Stimulated activated CD4-positive, alpha-beta T cell treated with anti-CD3 and anti-CD28 coated beads, TNF-alpha, amount 100 ng/mL, for 4 hours (primary cell): ENCODE data around the gene KCNQ1.

Experiments
- DNase-seq, 3 experiments: peaks; one replicate each; pipeline ENCODE4 v3.0.0-alpha.2; 2020; ENCODE audit warnings: low read depth in 3 of 3

Gene KCNQ1

DNA sequence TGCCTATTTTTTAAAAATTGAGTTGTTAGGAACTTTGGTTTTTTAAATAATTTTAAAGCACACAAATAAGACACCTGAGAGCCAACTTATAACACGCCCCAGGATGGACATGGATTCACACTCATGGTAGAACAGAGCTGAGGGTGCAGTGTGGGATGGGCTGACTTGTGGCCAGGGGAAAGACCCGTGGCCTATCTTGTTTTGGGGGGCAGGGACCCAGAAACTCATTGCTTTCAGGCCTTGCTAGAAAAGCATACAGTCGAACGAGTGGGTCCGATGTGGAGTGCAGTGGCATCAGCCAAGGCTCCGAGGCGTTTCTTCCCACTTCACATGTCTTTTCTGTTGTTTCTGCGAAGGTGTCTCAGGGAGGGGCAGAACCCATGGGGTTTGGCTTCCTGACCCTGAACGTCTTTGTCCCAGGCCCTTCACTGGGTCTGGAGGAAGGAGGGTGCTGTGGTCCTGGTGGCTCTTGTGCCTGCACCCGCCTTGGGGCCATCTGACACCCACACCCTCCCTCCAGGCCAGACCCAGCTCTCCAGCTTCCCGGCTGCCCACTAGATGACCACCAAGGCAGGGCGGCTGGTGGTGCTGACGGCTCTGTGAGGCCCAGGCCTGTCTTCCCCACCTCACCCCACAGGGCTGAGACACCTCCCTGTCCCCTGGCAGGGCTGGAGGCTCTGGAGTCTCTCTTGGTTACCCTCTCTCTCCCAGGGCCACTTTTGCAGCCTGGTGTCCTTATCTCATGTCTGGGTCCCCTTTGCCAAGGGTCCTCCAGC is 120.8 kb downstream of the KCNQ1 start:
- no peak for DNase-seq

DNA sequence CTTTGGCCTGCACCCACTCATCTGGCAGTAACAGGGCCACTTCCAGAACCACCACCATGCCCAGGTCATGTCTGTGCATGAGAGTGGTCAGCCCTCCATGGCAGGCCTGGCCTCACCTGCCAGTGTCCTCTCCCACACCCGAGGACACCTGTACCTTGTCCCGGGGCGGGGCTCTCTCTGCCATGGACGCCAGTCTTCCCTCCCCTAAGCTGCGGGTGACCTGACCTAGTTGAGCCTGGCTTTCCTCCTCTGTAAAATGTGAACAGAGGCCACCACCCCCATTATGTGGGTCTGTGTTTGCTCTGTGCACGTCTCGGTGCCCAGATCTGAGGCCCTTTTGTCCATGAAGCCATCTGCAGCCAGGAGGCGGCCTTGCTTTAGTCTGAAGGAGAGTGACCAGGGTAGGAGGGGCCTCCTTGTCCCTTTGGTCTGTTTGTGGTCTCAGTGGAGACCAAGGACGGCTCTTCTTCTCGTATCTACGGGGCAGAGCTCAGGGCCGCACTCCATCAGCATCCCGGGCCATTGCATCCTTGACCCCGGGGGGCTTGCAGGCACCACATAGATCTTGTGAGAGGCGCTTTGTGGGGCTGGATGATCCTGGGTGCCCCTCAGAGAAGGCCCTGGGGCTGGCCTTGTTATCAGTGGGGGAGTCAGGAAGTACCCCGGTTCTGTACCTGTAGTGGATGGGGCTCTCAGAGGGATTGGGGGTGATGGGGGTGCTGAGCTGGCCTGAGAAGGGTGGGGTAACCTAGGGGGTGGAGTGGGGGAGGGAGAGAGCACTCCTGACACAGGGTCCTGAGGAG is 121.6 kb downstream of the KCNQ1 start:
- DNase-seq: no peak

DNA sequence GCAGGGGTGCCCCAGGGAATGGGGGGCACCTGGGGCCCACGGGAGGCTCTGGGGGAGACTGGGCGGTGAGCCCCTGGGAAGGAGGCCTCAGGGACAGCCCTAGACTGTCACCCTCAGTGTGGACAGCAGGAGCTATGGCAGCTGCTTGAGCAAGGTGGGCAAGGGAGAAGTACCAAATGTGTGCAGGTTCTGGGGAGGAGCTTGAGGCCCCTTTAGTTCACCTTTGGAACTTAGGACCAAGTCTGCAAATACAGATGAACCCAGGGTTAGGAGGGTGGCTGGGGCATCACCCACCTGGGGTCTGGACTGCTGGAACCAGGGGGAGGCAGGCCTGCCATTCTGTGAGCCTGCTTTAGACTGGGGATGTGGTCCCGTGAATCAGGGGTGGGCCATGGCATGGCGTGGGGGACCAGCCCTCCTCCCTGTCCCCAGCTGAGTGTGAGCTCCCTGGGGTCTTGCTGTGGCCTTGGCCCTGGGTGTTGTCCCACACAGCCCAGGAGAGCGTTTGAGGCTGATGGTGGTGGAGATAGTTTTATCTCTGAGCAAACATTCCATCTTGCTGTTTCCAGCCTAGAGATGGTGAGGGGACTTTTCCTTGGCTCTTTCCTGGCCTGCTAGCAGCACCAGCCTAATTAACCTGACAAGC is 122.3 kb downstream of the KCNQ1 start:
- no peak for DNase-seq

DNA sequence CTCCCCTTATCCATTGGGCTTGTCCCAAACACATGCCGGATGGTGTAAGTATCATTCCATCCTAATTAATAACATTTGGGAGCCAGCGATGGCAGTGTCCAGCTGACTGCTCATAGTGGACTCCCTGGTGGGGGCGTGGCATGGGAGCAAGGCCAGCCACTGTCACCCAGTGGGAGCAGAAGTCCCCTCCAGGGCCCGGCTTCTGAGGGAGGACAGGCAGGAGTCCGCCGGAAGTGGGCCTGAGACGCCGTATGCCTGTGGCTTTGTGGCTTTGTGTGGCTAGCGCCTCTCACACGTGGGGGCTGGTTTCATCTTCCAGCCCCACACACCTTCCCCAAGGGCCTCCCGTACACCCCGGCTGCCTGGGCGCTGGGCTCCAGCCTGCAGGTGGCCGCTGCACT is 124.5 kb downstream of the KCNQ1 start:
- no peak for DNase-seq

DNA sequence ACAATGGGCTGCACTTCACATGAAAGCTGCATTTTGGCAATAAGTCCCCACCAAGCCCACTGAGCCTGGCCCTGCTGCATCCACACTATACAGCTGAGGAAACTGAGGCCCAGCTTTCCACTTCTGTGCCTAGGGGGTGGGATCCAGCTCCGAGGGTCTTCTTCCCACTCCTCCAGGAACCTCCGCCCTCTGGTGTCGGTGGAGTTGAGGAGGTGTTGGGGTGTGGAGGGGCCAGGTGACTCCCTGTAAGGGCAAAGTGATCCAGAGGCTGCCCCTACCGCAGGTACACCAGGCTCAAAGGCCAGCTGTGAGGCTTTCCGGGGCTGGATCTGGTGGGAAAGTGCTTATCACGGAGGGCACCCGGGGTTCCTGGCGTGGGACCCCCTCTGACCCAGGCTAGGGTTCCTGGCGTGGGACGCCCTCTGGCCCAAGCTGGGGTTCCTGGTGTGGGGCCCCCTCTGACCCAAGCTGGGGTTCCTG is 125.0 kb downstream of the KCNQ1 start:
- DNase-seq: no peak

DNA sequence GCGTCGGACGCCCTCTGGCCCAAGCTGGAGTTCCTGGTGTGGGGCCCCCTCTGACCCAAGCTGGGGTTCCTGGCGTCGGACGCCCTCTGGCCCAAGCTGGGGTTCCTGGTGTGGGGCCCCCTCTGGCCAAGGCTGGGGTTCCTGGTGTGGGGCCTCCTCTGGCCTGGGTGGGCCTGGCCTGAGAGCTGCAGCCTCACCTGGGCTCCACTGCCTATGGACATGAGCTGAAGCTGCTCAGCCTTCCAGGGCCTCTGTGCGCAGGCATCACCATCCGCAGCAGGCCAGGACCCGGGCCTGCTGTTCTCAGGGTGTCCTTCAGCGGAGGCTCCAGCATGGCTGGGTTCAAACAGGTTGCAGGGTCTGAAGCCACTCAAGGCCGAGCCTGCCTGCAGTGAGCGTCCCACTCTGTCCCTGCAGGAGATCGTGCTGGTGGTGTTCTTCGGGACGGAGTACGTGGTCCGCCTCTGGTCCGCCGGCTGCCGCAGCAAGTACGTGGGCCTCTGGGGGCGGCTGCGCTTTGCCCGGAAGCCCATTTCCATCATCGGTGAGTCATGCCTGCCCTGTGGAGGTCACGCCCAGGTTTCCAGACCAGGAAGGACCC is 125.5 kb downstream of the KCNQ1 start:
- no peak for DNase-seq

DNA sequence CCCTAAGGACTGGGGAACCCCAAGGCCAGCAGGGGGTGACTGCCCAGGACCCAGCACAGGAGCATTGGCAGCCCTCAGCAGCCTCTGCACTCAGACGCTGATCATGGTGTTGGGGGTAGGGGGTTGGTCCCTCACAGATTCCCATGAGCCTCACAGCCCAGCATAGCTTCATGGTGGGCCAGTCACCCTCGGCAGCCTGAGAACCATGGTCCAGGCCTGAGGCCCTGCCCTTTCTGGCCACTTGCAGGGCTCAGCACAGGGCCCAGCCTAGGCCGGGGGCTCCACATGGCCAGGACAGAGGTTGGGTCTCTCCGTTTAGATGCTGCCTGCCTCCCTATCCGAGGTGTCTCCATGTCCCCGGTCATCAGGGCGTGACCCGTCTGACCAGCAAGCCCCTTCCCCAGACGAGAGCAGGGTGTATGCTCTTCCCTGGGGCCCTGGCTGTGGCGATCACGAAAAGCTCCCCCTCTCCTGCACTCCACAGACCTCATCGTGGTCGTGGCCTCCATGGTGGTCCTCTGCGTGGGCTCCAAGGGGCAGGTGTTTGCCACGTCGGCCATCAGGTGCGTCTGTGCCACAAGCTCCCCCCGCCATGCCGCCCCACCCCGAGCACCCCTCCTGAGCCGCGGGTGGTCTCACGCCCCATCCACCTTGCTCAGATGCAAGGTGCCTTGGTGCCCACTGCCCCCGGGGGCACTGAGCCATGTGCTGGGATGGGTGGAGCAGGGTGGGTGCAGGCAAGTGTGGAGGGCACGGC is 126.2 kb downstream of the KCNQ1 start:
- DNase-seq: no peak

DNA sequence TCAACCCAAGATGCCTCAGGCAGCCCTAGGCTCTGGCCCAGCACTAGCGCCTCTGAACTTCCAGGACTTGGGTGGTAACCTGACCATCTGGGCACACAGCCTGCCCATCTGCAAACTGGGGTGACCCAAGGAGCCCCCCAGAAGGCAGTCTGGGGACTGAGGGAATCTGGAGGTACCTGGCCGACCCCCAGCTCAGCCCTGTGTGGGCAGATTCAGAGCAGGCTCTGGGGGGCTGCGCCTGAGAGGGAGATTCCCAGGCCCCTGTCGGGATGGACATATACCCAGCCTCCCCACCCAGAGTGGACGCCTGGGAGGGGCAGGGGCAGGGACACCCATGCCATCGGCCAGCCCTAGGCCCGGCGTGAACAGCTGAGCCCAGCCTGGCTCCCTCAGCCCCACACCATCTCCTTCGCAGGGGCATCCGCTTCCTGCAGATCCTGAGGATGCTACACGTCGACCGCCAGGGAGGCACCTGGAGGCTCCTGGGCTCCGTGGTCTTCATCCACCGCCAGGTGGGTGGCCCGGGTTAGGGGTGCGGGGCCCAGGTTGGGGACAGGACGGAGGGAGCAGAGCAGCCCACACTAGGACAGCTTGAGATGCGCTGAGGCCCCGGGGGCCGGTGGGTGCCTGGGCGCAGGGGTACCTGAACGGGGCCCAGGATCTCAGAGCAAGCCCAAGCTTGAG is 126.9 kb downstream of the KCNQ1 start:
- no peak for DNase-seq

DNA sequence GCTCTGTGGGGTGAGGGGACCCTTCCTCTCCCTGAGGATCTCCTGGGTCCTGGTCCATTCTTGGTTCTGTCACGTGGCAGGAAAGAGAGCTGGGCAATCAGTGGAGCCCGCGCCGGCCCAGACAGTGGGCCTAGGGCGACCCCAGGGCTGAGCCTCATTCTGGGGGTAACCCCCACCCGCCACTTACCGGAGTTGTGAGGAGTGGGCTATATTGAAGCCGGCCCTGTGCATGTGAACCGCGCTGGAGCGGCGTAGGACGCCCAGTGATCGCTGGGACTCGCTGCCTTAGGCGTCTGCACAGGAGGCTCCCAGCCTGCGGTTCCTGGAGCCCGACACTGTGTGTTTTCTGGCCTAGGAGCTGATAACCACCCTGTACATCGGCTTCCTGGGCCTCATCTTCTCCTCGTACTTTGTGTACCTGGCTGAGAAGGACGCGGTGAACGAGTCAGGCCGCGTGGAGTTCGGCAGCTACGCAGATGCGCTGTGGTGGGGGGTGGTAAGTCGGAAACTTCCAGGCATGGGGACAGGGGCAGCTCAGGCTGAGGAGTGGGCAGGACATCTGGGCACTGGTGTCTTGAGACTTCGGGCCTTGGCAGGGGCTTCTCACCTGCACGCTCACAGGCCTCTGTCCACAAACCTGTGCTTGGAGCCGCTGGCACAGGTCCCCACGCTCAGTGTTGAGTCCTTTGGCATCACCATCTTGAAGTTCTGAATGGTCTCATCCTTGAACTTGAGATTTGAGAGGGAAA is 127.9 kb downstream of the KCNQ1 start:
- DNase-seq: no peak

DNA sequence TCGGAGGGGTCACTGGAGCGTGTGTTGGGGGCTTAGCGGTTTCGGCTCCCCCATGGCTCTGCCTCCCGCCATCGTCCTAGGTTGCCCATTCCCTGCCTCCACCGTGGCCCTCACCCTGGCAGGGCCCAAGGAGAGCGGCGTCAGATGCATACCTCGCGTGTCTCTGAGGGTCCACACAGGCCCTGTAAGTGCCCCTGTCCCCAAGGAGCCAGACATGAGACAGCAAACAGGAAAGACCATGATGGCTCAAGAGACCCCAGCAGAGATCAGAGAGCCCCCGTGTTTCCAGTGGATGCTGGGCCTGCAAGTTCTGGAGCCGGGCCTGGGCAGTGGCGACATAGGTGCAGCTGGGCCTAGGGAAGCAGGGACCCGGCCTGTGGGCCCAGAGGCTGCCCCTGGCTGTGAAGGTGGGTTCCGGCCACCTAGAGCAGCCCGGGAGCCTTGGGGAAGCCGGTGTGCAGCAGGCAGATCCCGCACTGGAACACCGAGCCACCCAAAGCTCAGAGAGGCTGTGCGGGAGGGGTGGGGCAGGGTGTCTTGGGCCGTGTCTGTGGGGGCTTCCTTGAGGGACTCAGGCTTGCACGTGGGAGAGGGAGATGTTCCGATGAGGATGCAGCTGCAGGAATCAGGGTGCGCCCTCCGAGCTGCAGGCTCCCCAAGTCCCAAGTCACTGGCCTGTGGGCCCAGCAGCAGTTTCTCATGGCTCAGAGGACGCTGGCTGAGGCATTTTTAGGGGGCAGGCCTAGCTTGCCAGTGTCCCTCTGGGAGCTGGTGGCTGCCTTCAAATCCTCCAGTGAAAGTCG is 128.6 kb downstream of the KCNQ1 start:
- DNase-seq: no peak

DNA sequence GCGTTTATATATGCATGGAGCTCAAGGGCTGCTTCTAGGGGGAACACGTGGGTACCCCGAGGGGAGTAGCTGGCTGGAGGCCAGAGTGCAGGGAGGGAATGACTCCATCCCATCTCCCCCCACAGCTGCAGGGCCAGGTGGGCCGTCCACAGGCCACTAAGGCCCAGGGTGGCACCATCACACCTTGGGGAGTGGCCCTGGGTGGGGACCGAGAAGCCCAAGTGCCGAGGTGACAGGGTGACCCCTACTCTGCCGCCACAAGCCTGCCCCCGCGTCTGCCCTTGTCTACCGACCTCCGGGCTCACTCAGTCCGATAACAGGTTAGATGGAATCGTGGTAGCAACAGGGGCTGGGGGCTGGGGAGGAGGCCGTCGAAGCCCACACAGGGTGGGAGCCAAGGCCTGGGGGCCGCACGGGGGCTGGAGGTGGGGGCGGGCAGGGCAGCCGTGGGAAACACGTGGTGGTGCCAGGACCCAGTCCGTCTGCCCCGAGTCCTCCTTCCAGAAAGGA is 129.3 kb downstream of the KCNQ1 start:
- DNase-seq: no peak

DNA sequence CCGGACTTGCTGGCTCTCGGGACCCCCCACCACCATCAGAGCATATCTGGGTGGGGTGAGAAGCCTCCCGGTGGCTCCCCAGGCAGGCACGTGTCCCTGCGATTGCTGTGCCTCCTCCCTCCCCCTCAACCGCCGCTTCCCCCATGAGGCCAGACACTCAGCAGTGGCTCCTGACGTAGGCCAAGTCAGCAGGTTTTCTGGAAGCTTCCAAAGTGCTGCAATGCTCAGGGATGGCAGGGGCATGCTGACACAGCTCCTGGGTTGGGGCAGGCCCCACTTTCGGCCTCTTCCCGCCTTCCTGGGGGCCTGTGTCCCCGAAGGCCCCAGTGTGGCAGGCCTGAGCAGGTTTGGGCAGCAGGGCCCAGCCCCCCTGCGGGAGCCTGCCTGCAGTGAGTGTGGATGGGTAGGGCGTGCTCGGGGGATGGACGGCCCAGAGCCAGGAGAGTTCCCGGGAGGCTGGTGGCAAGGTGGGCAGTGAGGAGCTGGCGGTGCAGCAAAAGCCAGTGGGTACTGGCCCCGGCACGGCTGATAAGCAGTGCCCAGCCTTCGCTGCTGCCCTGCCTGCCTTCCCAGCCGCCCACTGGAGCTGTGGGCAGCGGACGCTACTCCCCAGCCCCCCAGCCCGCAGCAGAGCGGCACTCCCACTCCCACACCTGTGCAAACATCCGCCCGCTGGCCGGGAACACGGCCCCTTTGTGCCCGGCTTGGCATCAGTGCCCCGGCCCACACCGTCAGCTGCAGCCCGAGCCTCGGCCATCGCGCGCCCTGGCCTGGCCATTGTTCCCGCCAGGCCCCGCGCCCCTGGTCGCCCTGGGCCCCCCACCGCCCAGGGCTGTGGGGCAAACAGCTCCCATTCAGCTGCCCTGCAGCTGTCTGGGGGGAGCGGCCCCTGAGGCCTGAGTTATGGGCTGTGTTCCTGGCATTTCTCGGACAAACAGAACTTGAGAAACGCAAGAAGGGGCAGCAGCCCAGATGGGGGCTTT is 130.0 kb downstream of the KCNQ1 start:
- no peak for DNase-seq

DNA sequence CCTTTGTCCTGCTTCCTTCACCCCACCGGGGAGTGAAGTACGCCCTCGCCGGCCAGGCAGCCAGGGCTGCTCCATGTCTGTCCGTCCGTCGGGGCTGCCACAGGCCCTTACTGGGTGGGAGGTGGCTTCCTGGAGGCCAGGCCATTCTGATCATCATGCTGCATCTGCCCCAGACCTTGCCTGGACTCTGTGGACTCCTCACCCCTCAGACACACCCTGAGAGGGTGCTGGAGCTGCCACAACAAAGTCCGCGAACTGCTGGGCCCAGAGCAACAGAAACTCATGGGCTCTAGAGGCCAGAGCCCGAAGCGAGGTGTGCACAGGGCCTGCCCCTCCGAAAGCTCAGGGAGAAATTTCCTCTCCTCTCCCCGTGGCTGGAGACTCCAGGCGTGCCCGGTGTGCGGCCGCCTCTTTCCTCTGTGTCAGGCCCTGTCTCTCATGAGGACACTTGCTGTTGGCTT is 130.8 kb downstream of the KCNQ1 start:
- no peak for DNase-seq

DNA sequence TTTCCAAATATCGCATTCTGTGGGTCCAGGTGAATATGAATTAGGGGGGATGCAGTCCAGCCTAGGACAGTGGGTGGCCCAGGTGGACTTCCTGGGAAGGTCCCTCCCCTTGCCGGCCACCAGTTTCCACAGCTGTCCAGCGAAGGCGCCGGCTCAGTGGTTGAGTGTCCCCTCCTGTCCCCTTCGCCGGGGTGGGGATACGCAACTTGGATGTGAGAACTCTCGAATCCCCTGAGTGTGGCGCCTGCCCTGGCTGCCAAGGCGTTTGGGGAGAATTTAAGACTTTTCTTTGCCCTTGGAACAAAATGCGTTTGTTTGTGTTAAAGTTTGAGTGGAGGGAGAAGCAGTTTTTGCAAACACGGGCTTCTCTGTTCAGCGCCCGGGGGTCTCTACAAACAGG is 131.3 kb downstream of the KCNQ1 start:
- no peak for DNase-seq

DNA sequence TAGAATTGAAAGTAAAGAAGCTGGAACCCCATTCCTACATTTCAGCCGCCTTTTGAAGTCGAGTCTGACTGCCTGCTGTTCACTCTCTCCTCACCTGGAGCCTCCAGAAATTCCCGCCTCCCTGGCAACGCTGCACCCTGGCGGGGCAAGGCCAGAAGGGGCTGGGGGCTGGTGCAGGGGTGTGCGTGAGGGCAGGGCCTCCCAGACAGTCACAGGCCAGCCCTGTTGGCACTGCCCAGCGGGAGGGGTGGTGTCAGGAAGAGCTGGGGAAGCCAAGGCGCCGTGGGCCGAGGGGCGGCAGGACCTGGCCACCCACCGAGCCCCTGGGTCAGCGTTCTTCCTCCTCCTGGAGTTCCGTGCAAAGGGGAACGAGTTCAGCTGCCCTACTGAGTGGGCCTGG is 131.7 kb downstream of the KCNQ1 start:
- DNase-seq: no peak

DNA sequence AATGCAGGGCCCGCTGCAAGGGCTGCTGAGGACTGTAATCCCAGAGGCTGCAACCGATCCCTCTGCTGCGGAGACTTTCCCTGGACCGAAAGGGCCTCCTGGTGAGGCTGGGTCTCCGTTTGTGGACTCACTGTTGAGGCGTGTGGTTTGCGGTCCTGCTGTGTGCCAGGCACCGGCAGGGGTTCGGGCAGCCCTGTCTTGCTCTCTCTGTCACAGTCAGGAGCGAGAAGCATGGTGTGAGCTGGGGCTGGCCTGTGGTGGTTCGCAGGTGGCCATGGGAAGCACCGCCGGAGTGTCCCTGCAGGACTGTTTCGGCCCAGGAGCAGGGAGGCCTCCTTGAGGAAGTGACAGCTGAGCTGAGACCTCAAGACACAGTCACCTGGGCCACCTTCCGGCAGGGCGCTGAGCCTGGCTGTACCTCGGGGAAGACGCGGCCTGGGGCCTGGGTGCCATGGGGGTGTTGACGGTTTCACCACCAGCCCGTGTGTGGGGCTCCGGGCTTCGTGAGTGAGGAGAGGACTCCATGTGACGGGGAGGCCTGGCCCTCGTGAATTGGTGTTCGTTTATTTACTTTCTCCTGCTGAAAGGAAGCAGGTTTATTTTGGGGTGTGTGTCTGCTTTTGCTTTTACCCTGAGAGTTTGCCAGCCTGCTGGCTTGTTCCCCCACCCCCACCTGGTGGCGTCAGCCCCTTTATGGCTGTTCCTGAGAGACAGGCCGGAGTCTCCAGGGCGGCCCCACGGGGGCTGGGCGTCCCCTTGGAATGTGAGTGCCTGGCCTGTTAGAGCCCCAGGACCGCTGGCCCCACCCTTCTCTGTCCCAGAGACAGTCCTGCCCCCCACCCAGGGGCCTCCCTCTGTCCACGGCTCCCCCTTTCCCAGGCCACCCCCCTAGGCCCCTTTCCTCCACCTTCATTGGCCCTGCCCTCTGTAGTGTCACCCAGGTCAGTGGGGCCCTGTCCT is 132.5 kb downstream of the KCNQ1 start:
- DNase-seq: no peak
